Measurements from ENCODE around the gene RPL31. TPM values are rescaled to one million over a fixed set of nuclear protein-coding genes. Genes with fewer than 3 reads are reported as not detected.

Gene RPL31
- total RNA-seq, 1 donor from 2014 or later, result 1,335 TPM

GRCh38 chr2:100989666-100990065, 12.4 kb upstream of the RPL31 start:
- no peaks in the 10 kb centered on the region for H3K27me3 Mint-ChIP-seq (ENCODE audit: unreplicated experiment)

GRCh38 chr2:100990166-100990565, 11.9 kb upstream of the RPL31 start:
- DNase-seq (ENCODE audit: extremely low spot score, unreplicated experiment), result no peak
- H3K4me1 Mint-ChIP-seq (ENCODE audit: unreplicated experiment), result no peaks in the 10 kb centered on the region
- H3K27me3 Mint-ChIP-seq (ENCODE audit: unreplicated experiment), result no peaks in the 10 kb centered on the region
- peaks cover 8% of the 10 kb centered on the region for H3K36me3 Mint-ChIP-seq (ENCODE audit: unreplicated experiment)
- no peaks in the 10 kb centered on the region for H3K9me3 Mint-ChIP-seq (ENCODE audit: unreplicated experiment)
- no peak overlapping the region for H3K27ac Mint-ChIP-seq (ENCODE audit: unreplicated experiment)
- TF ChIP-seq CTCF (IDR thresholded peaks at IDR 0.05), result no peak
- no peak overlapping the region for H3K4me3 Mint-ChIP-seq (ENCODE audit: unreplicated experiment)

More at GRCh38 chr2:100989666-100990065, 12.4 kb upstream of the RPL31 start:
- no peak overlapping the region for H3K27ac Mint-ChIP-seq (ENCODE audit: unreplicated experiment)
- no peak for DNase-seq (ENCODE audit: extremely low spot score, unreplicated experiment)
- no peaks in the 10 kb centered on the region for H3K4me1 Mint-ChIP-seq (ENCODE audit: unreplicated experiment)
- H3K9me3 Mint-ChIP-seq (ENCODE audit: unreplicated experiment), result no peaks in the 10 kb centered on the region
- TF ChIP-seq CTCF (IDR thresholded peaks at IDR 0.05), result no peak
- H3K4me3 Mint-ChIP-seq (ENCODE audit: unreplicated experiment), result no peak overlapping the region
- peaks cover 8% of the 10 kb centered on the region for H3K36me3 Mint-ChIP-seq (ENCODE audit: unreplicated experiment)

GRCh38 chr2:100990650-100991403, 11.3 kb upstream of the RPL31 start:
- no peak for TF ChIP-seq CTCF (IDR thresholded peaks at IDR 0.05)
- no peak for DNase-seq (ENCODE audit: extremely low spot score, unreplicated experiment)
- Mint-ChIP-seq H3K4me1 (ENCODE audit: unreplicated experiment) (no peaks in the 10 kb centered on the region), H3K9me3 (ENCODE audit: unreplicated experiment) (no peaks in the 10 kb centered on the region), H3K36me3 (ENCODE audit: unreplicated experiment) (peaks cover 11% of the 10 kb centered on the region), H3K4me3 (ENCODE audit: unreplicated experiment) (no peak overlapping the region), H3K27ac (ENCODE audit: unreplicated experiment) (no peak overlapping the region), H3K27me3 (ENCODE audit: unreplicated experiment) (no peaks in the 10 kb centered on the region)

GRCh38 chr2:100991404-100991773, 10.7 kb upstream of the RPL31 start:
- no peaks in the 10 kb centered on the region for H3K4me1 Mint-ChIP-seq (ENCODE audit: unreplicated experiment)
- DNase-seq (ENCODE audit: extremely low spot score, unreplicated experiment), result no peak
- H3K4me3 Mint-ChIP-seq (ENCODE audit: unreplicated experiment), result no peak overlapping the region
- H3K27me3 Mint-ChIP-seq (ENCODE audit: unreplicated experiment), result no peaks in the 10 kb centered on the region
- no peak for TF ChIP-seq CTCF (IDR thresholded peaks at IDR 0.05)
- H3K9me3 Mint-ChIP-seq (ENCODE audit: unreplicated experiment), result no peaks in the 10 kb centered on the region
- H3K36me3 Mint-ChIP-seq (ENCODE audit: unreplicated experiment), result peaks cover 12% of the 10 kb centered on the region
- no peak overlapping the region for H3K27ac Mint-ChIP-seq (ENCODE audit: unreplicated experiment)

GRCh38 chr2:100992262-100992661, 9.8 kb upstream of the RPL31 start:
- Mint-ChIP-seq H3K27me3 (ENCODE audit: unreplicated experiment) (no peaks in the 10 kb centered on the region), H3K4me3 (ENCODE audit: unreplicated experiment) (no peak overlapping the region), H3K27ac (ENCODE audit: unreplicated experiment) (no peak overlapping the region), H3K4me1 (ENCODE audit: unreplicated experiment) (no peaks in the 10 kb centered on the region), H3K9me3 (ENCODE audit: unreplicated experiment) (no peaks in the 10 kb centered on the region), H3K36me3 (ENCODE audit: unreplicated experiment) (peaks cover 16% of the 10 kb centered on the region)
- DNase-seq (ENCODE audit: extremely low spot score, unreplicated experiment), result no peak
- no peak for TF ChIP-seq CTCF (IDR thresholded peaks at IDR 0.05)

Data from osteocyte (in vitro differentiated cells).